ENCODE results near the gene CCL4. TPM values are rescaled to one million over a fixed set of nuclear protein-coding genes. Genes with fewer than 3 reads are reported as not detected.

The CCL4 gene
- polyA plus RNA-seq, 1 donor from 2014 or later: not detected

- no peaks in the 10 kb centered on the region for H3K27me3 ChIP-seq (ENCODE audit: insufficient read depth, low read depth, low read length)
- H3K36me3 ChIP-seq (ENCODE audit: insufficient read depth, low read length): no peaks in the 10 kb centered on the region
- no peaks in the 10 kb centered on the region for H3K9me3 ChIP-seq (ENCODE audit: low read length)
- no peaks in the 10 kb centered on the region for H3K79me2 ChIP-seq (replicated peaks; ENCODE audit: insufficient read depth, low read length)
- H4K20me1 ChIP-seq (ENCODE audit: insufficient read depth): no peaks in the 10 kb centered on the region
- H3K4me3 ChIP-seq (ENCODE audit: low read length): no peak within 1 kb of the TSS
- no peaks in the 10 kb centered on the region for H3F3A ChIP-seq (ENCODE audit: insufficient read depth, low read length, poor library complexity, severe bottlenecking)
- no peak within 1 kb of the TSS for H3K27ac ChIP-seq (ENCODE audit: low read length)
- TF ChIP-seq REST (IDR thresholded peaks at IDR 0.05; ENCODE audit: borderline replicate concordance): no peak
- no peak for TF ChIP-seq SMC3 (conservative IDR thresholded peaks at IDR 0.05; ENCODE audit: poor library complexity)
- TF ChIP-seq CTCF (IDR thresholded peaks at IDR 0.05; ENCODE audit: poor library complexity, severe bottlenecking): no peak
- TF ChIP-seq EZH2 (IDR thresholded peaks at IDR 0.05; ENCODE audit: borderline replicate concordance, insufficient read depth, low read length, poor library complexity, severe bottlenecking): no peak
- TF ChIP-seq MXI1 (conservative IDR thresholded peaks at IDR 0.05; ENCODE audit: poor library complexity, severe bottlenecking): no peak
- TF ChIP-seq TAF1 (IDR thresholded peaks at IDR 0.05; ENCODE audit: low read depth): no peak
- no peak for TF ChIP-seq EP300 (conservative IDR thresholded peaks at IDR 0.05; ENCODE audit: poor library complexity, severe bottlenecking)
- no peak for TF ChIP-seq POLR2AphosphoS5 (IDR thresholded peaks at IDR 0.05)
- no peak for TF ChIP-seq RAD21 (conservative IDR thresholded peaks at IDR 0.05)
- H3K9ac ChIP-seq (ENCODE audit: low read length): no peak within 1 kb of the TSS
- H3K9me2 ChIP-seq (ENCODE audit: insufficient read depth, low read length): no peaks in the 10 kb centered on the region
- no peak within 1 kb of the TSS for H2AFZ ChIP-seq (ENCODE audit: low read depth, low read length)
- no peak within 1 kb of the TSS for H3K4me2 ChIP-seq (ENCODE audit: low read length)
These were observed 39.7 kb upstream of the CCL4 start, which contains the start of gene CCL18 for GRCh38 chr17:36063786-36064541. CCL18 (plus strand) TSS chr17:36064272; CDS start chr17:36064343, 71 bp downstream.

- no peak overlapping the region for H3K4me3 ChIP-seq (ENCODE audit: low read length)
- no peaks in the 10 kb centered on the region for H3K9me3 ChIP-seq (ENCODE audit: low read length)
- H2AFZ ChIP-seq (ENCODE audit: low read depth, low read length): no peak overlapping the region
- no peaks in the 10 kb centered on the region for H3K79me2 ChIP-seq (replicated peaks; ENCODE audit: insufficient read depth, low read length)
- H3K36me3 ChIP-seq (ENCODE audit: insufficient read depth, low read length): no peaks in the 10 kb centered on the region
- no peaks in the 10 kb centered on the region for H3K9me2 ChIP-seq (ENCODE audit: insufficient read depth, low read length)
- H4K20me1 ChIP-seq (ENCODE audit: insufficient read depth): no peaks in the 10 kb centered on the region
- no peak for TF ChIP-seq TAF1 (IDR thresholded peaks at IDR 0.05; ENCODE audit: low read depth)
- TF ChIP-seq SMC3 (conservative IDR thresholded peaks at IDR 0.05; ENCODE audit: poor library complexity): no peak
- no peak for TF ChIP-seq POLR2AphosphoS5 (IDR thresholded peaks at IDR 0.05)
- no peak for TF ChIP-seq MXI1 (conservative IDR thresholded peaks at IDR 0.05; ENCODE audit: poor library complexity, severe bottlenecking)
- no peaks in the 10 kb centered on the region for H3K27me3 ChIP-seq (ENCODE audit: insufficient read depth, low read depth, low read length)
- no peak overlapping the region for H3K4me2 ChIP-seq (ENCODE audit: low read length)
- H3F3A ChIP-seq (ENCODE audit: insufficient read depth, low read length, poor library complexity, severe bottlenecking): no peaks in the 10 kb centered on the region
- no peak overlapping the region for H3K9ac ChIP-seq (ENCODE audit: low read length)
- H3K27ac ChIP-seq (ENCODE audit: low read length): no peak overlapping the region
These were observed 37.2 kb upstream of the CCL4 start for GRCh38 chr17:36066365-36066985.

Data from neural cell (in vitro differentiated cells).